ENCODE measurements around the gene SLC38A6. TPM values are rescaled to one million over a fixed set of nuclear protein-coding genes. Genes with fewer than 3 reads are reported as not detected.
"Not testable (repeated sequence)": the region's sequence is repeated elsewhere in the genome, so short reads cannot be mapped to it uniquely, and the experiment has no call there.

Gene SLC38A6
- total and polyA plus RNA-seq, 3 donors from 2014 or later = 20.8 to 28.6 (median 26.6) TPM

GRCh38 chr14:61089126-61089750 is 108.2 kb downstream of the SLC38A6 start:
- DNase-seq = no peak
- TF ChIP-seq CTCF (IDR thresholded peaks at IDR 0.05) = no peak
- TF ChIP-seq POLR2A (IDR thresholded peaks at IDR 0.05) = no peak
- Histone ChIP-seq H3K4me1 (no peaks in the 10 kb centered on the region), H3K27me3 (no peaks in the 10 kb centered on the region), H3K9me3 (no peaks in the 10 kb centered on the region), H3K36me3 (ENCODE audit: low read depth, missing control alignments) (no peaks in the 10 kb centered on the region), H3K27ac (no peak overlapping the region), H3K4me3 (no peak overlapping the region)
- intact Hi-C loops (cut with DNase I; ENCODE audit: low total_unique reads) = no loop called here
- WGBS, 2 donors = 88 to 92% methylated on average over 2 of the region's 2 CpGs

- WGBS, 2 donors = 67 to 79% methylated on average over 7 of the region's 7 CpGs
- H3K4me3 ChIP-seq = no peak overlapping the region
- no peaks in the 10 kb centered on the region for H3K36me3 ChIP-seq (ENCODE audit: low read depth, missing control alignments)
- no peaks in the 10 kb centered on the region for H3K9me3 ChIP-seq
- TF ChIP-seq POLR2A (IDR thresholded peaks at IDR 0.05) (no peak), CTCF (IDR thresholded peaks at IDR 0.05) (no peak)
- no peak overlapping the region for H3K27ac ChIP-seq
- no peaks in the 10 kb centered on the region for H3K4me1 ChIP-seq
- H3K27me3 ChIP-seq = no peaks in the 10 kb centered on the region
- DNase-seq = no peak
- intact Hi-C loops (cut with DNase I; ENCODE audit: low total_unique reads) = no loop called here
These were observed 109.6 kb downstream of the SLC38A6 start for GRCh38 chr14:61090432-61091216.

- TF ChIP-seq CTCF (IDR thresholded peaks at IDR 0.05) (no peak), POLR2A (IDR thresholded peaks at IDR 0.05) (no peak)
- no peak overlapping the region for H3K27ac ChIP-seq
- no peaks in the 10 kb centered on the region for H3K4me1 ChIP-seq
- H3K4me3 ChIP-seq = no peak overlapping the region
- intact Hi-C loops (cut with DNase I; ENCODE audit: low total_unique reads) = no loop called here
- no peaks in the 10 kb centered on the region for H3K36me3 ChIP-seq (ENCODE audit: low read depth, missing control alignments)
- 45 to 47% methylated on average over 2 of the region's 2 CpGs for WGBS, 2 donors
- H3K9me3 ChIP-seq = no peaks in the 10 kb centered on the region
- DNase-seq = no peak
- H3K27me3 ChIP-seq = no peaks in the 10 kb centered on the region
These were observed 110.7 kb downstream of the SLC38A6 start for GRCh38 chr14:61091657-61092273.

GRCh38 chr14:61098096-61098495 is 117.1 kb downstream of the SLC38A6 start:
- H3K27me3 ChIP-seq; intact Hi-C loops (cut with DNase I; ENCODE audit: low total_unique reads); DNase-seq; H3K9me3 ChIP-seq; H3K36me3 ChIP-seq (ENCODE audit: low read depth, missing control alignments); H3K4me1 ChIP-seq; H3K27ac ChIP-seq; H3K4me3 ChIP-seq: not testable (repeated sequence)
- WGBS, 2 donors = 88 to 94% methylated on average over 13 to 15 of the region's 15 CpGs

GRCh38 chr14:61098721-61099120 is 117.7 kb downstream of the SLC38A6 start:
- Histone ChIP-seq H3K36me3 (ENCODE audit: low read depth, missing control alignments) (no peaks in the 10 kb centered on the region), H3K27ac (no peak overlapping the region), H3K9me3 (no peaks in the 10 kb centered on the region), H3K4me3 (no peak overlapping the region), H3K4me1 (peaks cover 4% of the 10 kb centered on the region), H3K27me3 (no peaks in the 10 kb centered on the region)
- DNase-seq = no peak
- no peak for TF ChIP-seq POLR2A (IDR thresholded peaks at IDR 0.05)
- TF ChIP-seq CTCF (IDR thresholded peaks at IDR 0.05) = no peak
- intact Hi-C loops (cut with DNase I; ENCODE audit: low total_unique reads) = no loop called here

Data from testis (tissue), 3 donors.